Jurkat, Clone E6-1 (cell line): ENCODE measurements around the gene OR2H1.

Source experiments
- DNase-seq: peaks from one replicate; pipeline ENCODE4 v3.0.0-alpha.2; 2011; ENCODE audit warnings: low read depth, low spot score
- H3K4me3 ChIP-seq: 2 replicates; pipeline ENCODE4 v1.5.1; 2011; ENCODE audit warnings: mild to moderate bottlenecking, low read length, control low read depth, moderate library complexity

The OR2H1 gene

DNA sequence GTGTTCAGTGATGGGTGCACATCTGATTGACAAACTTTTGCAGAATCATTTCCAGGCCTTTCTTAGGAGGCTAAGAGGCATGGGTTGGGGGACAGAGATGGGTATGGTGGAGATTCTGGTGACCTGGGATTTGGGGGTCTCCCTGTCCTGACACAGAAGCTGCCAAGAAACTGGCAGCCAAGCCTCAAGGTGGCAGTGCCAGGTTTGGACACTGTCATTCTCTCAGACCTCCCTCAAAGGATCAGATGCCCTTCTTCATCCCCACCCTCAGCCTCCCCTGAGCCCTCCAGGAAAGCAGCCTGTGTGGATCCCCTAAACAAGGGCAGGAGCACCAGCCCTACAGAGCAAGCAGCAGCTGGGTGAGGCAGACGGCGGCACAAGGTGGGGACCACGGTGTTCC lies 48.9 kb downstream of the OR2H1 start:
- no peak for DNase-seq
- no peak overlapping the region for H3K4me3 ChIP-seq

DNA sequence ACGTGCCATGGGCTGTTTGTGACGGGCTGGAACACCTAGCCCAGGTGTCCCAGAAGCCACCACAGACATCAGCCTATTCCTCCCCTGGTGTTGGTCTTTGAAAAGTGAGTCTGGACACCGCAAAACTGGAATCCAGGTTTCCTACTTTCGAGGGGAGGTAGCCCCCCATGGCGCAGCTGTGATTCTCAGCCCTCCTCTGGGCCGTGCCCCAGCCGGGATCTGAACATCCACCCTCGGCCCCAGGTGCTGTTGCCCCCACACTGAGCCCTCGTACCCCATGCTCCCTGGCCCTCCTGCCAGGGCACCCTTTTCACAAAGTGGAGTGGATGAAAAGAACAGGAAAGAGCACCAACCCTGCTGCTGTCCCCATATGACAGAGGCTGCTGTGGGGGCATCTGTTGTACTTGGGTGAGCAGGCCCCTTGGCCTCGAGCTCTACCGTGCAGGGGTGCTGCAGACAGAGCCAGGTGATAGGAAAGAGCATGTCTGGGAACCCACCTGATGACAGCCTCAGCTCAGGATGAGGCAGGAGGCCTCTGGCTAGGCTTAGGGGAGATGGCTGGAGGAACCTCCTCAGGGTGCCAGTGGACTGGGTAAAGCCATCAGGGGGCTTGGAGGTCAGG lies 49.6 kb downstream of the OR2H1 start:
- DNase-seq, result no peak

DNA sequence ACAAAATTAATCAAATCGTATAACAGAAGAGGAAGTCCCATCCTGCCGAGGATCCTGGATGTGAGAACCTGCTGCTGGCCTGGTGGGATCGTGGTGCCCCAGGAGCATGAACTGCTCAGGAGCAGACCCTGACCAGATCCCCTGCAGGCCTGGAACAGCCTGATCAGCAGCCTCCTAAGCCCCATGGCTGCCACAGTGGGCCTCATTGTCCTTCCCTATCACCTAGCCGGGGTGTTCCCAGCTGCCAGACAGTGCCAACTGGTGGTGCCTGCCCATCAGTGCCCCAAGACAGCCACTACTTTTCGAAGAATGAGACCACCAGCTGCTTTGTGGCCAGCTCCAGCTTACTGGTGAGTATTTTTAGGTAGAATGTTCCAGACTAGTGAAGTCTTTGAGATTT lies 50.4 kb downstream of the OR2H1 start:
- no peak overlapping the region for H3K4me3 ChIP-seq
- no peak for DNase-seq

More for the DNA sequence above, 49.6 kb downstream of the OR2H1 start:
- H3K4me3 ChIP-seq, result no peak overlapping the region

- no peak overlapping the region for H3K4me3 ChIP-seq
- DNase-seq, result no peak
These were observed 52.3 kb downstream of the OR2H1 start for GRCh38 chr6:29509239-29509638.

- no peak for DNase-seq
- no peak overlapping the region for H3K4me3 ChIP-seq
These were observed 52.8 kb downstream of the OR2H1 start for GRCh38 chr6:29509711-29510110.

DNA sequence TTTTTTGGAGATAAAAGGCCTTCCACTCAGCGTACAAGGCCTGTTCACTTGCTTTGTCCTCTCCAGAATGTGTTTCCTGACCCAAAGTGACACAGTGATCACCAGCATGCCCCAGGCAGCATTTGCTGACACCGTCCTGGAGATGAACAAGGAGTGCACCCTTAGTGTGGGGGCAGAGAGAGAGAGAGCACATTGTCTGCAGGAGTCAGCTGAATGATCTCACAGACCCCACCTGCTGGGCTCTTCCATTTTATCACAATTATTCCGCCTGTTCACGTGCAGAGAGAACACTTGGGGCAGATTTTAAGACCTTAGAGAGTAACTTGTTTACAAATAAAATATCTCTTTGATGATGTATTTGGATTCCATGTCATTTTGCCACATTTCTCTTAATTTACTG lies 53.2 kb downstream of the OR2H1 start:
- DNase-seq, result peak; percentile 29
- no peak overlapping the region for H3K4me3 ChIP-seq

DNA sequence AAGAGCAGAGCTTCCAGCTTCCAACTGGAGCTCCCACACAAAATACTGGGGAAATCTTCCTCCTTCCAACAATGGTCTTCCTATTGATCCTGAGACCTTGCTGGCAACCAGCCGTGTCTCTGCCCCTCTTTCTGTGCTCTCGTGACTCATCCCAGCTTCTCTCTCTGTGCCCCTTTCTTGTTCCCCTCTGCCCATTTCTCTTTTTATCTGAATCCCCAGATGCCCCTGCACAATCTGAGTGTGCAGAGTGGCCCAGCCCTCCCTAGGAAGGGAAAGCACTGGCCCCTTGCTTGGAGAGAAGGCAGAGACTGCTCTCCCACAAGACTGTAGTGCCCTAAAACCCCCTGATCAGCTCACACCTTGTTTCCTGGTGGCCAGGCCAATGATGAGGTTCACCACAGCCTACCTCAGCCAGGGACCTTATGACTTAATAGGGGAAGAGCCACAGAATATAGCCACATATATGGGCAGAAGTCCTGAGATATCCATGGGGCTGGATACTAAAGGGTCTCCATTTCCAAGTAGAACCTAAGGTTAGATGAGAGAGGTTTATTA lies 53.9 kb downstream of the OR2H1 start:
- DNase-seq, result no peak
- no peak overlapping the region for H3K4me3 ChIP-seq
